Erythroblast (primary cell): Measurements from ENCODE around the gene MUC4.

ENCODE experiments used
- GATA1 ChIP-seq: IDR thresholded peaks from 2 replicates; pipeline ENCODE4 v1.6.1; 2011; ENCODE audit warnings: low read depth, mild to moderate bottlenecking, control low read depth, low read length, moderate library complexity
- POLR2A ChIP-seq: IDR thresholded peaks from 2 replicates; pipeline ENCODE4 v1.6.1; 2011; ENCODE audit warnings: mild to moderate bottlenecking, low read length

DNA sequence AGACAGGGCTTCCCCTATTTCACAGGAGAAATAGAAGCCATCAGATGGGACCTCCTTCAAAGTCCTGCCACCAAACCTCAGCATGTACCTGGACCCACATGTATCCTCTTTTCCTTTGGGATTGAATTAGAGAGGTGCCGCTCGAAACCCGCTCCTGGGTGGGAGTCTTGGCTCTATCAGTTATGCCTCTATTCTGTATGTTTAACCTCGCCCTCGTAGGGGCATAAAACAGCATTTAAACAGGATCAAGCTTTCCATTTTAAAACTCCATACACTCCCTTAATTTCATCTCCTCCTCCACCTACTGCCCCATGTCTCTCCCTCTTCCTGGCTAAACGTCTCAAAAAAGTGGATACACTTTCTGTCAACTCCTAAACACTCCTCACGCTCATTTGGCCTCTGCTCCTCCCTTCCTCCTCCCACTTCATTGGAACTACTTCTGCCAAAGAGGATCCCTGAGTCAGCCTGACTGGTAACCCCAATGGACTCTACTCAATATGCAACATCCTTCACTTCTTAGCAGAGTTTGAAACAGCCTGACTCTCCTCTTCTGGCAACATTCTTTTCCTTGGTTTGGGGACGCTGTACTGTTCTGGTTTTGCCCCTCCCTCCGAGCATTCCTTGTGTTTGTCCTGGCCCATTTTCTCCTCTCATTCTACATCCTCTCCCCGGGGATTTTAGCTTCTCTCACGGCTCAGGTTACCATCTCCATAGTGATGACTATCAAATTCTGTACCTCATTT, 114.0 kb downstream of the MUC4 start:
- TF ChIP-seq POLR2A, result no peak
- TF ChIP-seq GATA1, result no peak
